Activated T-helper 2 cell treated with anti-CD3 and anti-CD28 coated beads, Interferon-gamma antibody, Interleukin-2, Interleukin-4, amounts not matched to agents 10 μg/mL and 5 μg/mL and 100 μg/mL, durations not matched to agents 14 hours and 24 hours and 36 hours (primary cell): ENCODE measurements around the gene F7. TPM values are rescaled to one million over a fixed set of nuclear protein-coding genes. Genes with fewer than 3 reads are reported as not detected.
"Not testable (repeated sequence)": the region's sequence is repeated elsewhere in the genome, so short reads cannot be mapped to it uniquely, and the experiment has no call there.

ENCODE experiments used
- DNase-seq: peaks from one replicate; pipeline ENCODE4 v3.0.0; 2021; ENCODE audit warnings: low spot score
- H3K27ac Mint-ChIP-seq: one replicate; pipeline ENCODE4 v1.8.0; 2021; ENCODE audit warnings: mixed read lengths
- H3K27me3 Mint-ChIP-seq: one replicate; pipeline ENCODE4 v1.8.0; 2021; ENCODE audit warnings: low read depth, mixed read lengths
- H3K36me3 Mint-ChIP-seq: one replicate; pipeline ENCODE4 v1.8.0; 2021; ENCODE audit warnings: low read depth, mixed read lengths
- H3K4me1 Mint-ChIP-seq: one replicate; pipeline ENCODE4 v1.8.0; 2021; ENCODE audit warnings: low read depth, mixed read lengths
- H3K4me3 Mint-ChIP-seq: one replicate; pipeline ENCODE4 v1.8.0; 2021; ENCODE audit warnings: low read depth, mild to moderate bottlenecking, moderate library complexity, mixed read lengths
- H3K9me3 Mint-ChIP-seq: one replicate; pipeline ENCODE4 v1.8.0; 2021; ENCODE audit warnings: mixed read lengths
- intact Hi-C: fragments of 100-400 bp; cut with micrococcal nuclease; formaldehyde crosslinking; loops from one replicate; pipeline ENCODE4 v1.15.1; 2023
- total RNA-seq: library from RNA; stranded (reverse); gene quantifications from 2 replicates; pipeline ENCODE4 v1.2.3, GENCODE V29; 2022

F7 gene
- total RNA-seq, 1 donor from 2014 or later: not detected

GRCh38 chr13:113106711-113107351 lies 1.2 kb downstream of the F7 start:
- no peak overlapping the region for H3K4me3 Mint-ChIP-seq
- H3K27me3 Mint-ChIP-seq: peaks cover 3% of the 10 kb centered on the region
- no peaks in the 10 kb centered on the region for H3K4me1 Mint-ChIP-seq
- peak overlapping the region; percentile 22 for H3K27ac Mint-ChIP-seq
- no peaks in the 10 kb centered on the region for H3K9me3 Mint-ChIP-seq
- no peak for DNase-seq
- intact Hi-C loops: no loop called here
- H3K36me3 Mint-ChIP-seq: peaks cover 3% of the 10 kb centered on the region

DNA sequence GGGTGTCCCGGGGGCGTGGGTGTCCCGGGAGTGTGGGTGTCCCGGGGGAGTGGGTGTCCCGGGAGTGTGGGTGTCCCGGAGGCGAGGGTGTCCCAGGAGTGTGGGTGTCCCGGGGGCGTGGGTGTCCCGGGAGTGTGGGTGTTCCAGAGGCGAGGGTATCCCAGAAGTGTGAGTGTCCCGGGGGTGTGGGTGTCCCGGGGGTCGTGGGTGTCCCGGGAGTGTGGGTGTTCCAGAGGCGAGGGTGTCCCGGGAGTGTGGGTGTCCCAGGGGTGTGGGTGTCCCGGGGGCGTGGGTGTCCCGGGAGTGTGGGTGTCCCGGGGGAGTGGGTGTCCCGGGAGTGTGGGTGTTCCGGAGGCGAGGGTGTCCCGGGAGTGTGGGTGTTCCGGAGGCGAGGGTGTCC lies 2.9 kb downstream of the F7 start:
- H3K27ac Mint-ChIP-seq, H3K9me3 Mint-ChIP-seq, H3K36me3 Mint-ChIP-seq, H3K4me1 Mint-ChIP-seq, H3K27me3 Mint-ChIP-seq, H3K4me3 Mint-ChIP-seq, DNase-seq, intact Hi-C loops: not testable (repeated sequence)

GRCh38 chr13:113109151-113110047 lies 3.8 kb downstream of the F7 start:
- H3K4me1 Mint-ChIP-seq: no peaks in the 10 kb centered on the region
- H3K36me3 Mint-ChIP-seq: peaks cover 3% of the 10 kb centered on the region
- H3K4me3 Mint-ChIP-seq: no peak overlapping the region
- no peak for DNase-seq
- H3K9me3 Mint-ChIP-seq: no peaks in the 10 kb centered on the region
- intact Hi-C loops: no loop called here
- H3K27ac Mint-ChIP-seq: no peak overlapping the region
- peaks cover 5% of the 10 kb centered on the region for H3K27me3 Mint-ChIP-seq

- no peak for DNase-seq
- Mint-ChIP-seq H3K27ac (no peak overlapping the region), H3K9me3 (no peaks in the 10 kb centered on the region), H3K4me3 (no peak overlapping the region), H3K27me3 (peaks cover 5% of the 10 kb centered on the region), H3K4me1 (no peaks in the 10 kb centered on the region), H3K36me3 (peaks cover 3% of the 10 kb centered on the region)
- intact Hi-C loops: no loop called here
Measured at GRCh38 chr13:113110048-113110851, 4.7 kb downstream of the F7 start.

DNA sequence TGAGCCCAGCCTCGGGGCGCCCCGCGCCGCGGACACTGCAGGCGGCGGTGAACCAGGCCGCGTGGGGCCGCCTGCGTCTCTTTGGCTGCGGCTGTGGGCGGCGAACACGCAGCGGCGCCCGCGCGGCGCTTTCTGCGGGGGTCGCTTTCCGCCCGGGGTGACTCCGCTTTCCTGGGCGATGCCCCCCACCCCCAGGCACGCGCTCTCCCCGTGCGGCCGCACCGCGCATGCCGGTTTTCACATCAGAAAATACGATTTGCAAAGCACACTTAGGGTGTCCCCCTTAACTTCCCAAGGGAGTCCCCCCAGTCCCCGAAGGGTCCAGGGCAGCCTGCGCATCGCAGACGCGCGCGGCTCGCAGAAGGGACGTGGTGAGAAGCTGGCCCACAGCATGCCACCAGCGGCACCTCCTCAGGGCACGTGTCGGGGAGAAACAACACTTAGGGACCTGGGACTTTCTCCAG lies 5.3 kb downstream of the F7 start:
- Mint-ChIP-seq H3K9me3 (no peaks in the 10 kb centered on the region), H3K27me3 (peaks cover 5% of the 10 kb centered on the region), H3K4me1 (no peaks in the 10 kb centered on the region), H3K4me3 (no peak overlapping the region), H3K36me3 (peaks cover 3% of the 10 kb centered on the region), H3K27ac (no peak overlapping the region)
- DNase-seq: no peak
- intact Hi-C loops: no loop called here

DNA sequence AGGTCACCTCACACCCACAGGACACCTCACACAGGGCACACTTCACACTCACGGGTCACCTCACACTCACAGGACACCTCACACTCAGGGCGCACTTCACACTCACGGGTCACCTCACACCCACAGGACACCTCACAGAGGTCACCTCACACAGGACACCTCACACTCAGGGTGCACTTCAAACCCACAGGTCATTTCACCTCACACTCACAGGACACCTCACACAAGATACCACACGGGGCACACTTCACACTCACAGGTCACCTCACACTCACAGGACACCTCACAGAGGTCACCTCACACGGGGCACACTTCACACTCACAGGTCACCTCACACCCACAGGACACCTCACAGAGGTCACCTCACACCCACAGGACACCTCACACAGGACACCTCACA lies 6.2 kb downstream of the F7 start:
- DNase-seq, H3K27me3 Mint-ChIP-seq, H3K9me3 Mint-ChIP-seq, H3K36me3 Mint-ChIP-seq, H3K4me1 Mint-ChIP-seq, H3K4me3 Mint-ChIP-seq, H3K27ac Mint-ChIP-seq, intact Hi-C loops: not testable (repeated sequence)

- H3K9me3 Mint-ChIP-seq, H3K27me3 Mint-ChIP-seq, intact Hi-C loops, H3K36me3 Mint-ChIP-seq, H3K27ac Mint-ChIP-seq, H3K4me1 Mint-ChIP-seq, DNase-seq, H3K4me3 Mint-ChIP-seq: not testable (repeated sequence)
Measured at GRCh38 chr13:113112475-113112874, 6.9 kb downstream of the F7 start.

GRCh38 chr13:113112893-113113845 lies 7.6 kb downstream of the F7 start:
- H3K36me3 Mint-ChIP-seq: peaks cover 3% of the 10 kb centered on the region
- peaks cover 5% of the 10 kb centered on the region for H3K27me3 Mint-ChIP-seq
- no peak overlapping the region for H3K4me3 Mint-ChIP-seq
- no peak for DNase-seq
- intact Hi-C loops: no loop called here
- H3K27ac Mint-ChIP-seq: no peak overlapping the region
- no peaks in the 10 kb centered on the region for H3K4me1 Mint-ChIP-seq
- no peaks in the 10 kb centered on the region for H3K9me3 Mint-ChIP-seq

DNA sequence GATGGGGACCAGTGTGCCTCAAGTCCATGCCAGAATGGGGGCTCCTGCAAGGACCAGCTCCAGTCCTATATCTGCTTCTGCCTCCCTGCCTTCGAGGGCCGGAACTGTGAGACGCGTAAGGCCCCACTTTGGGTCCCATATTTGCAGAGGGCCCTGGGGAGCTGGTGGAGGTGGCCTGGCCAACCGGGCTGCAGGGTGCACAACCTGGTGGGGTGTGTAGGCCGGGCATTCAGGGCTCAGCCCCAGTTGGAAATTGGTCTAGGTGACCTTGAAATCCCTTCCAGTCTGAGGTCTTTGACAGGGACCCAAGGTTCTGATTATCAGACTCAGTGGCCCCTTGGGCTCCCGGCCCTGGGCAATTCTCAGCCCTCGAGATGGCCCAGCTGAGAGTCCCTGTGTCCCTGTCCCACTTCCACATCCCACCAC lies 8.3 kb downstream of the F7 start:
- H3K4me3 Mint-ChIP-seq: no peak overlapping the region

DNA sequence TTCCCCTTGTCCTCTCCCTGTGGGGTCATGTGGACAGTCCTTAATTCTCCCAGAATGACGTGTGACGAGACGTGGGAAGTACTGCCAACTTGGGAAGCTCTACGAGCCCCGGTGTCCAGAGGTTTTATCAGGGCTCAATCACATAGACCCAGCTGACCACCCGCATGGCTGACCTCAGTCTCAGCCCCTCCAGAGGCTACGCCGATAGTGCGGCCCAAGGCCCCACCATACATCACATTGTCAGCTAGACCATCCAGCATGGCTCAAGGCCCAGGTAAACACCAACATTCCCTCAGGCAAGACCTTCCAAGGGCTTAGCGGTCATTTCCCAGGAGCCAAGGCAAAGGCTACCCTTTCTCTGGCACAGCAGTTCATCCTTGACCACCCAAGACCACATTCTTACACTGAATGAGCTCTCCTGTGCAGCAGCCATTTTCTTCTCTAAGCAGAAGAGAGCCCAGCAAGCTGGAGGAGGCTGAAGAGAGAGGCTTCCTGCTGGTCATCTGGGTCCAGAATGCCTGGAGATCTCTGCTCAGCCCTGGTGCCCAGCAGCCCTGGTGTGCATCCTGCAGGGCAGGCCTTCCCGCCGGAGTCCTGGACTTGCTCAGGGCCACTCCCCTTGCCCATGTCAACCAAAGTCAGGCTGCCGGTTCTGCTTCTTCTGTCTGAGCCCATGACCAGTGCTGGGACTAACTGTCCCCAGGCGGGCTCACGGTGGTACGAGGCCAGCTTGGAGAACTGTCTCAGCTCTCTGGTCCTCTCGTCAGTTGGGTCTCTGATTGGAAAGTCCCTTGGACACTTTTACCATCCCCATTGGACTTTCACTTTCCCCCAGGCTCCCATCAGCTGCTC lies 9.1 kb downstream of the F7 start:
- no peak for DNase-seq
- Mint-ChIP-seq H3K4me1 (no peaks in the 10 kb centered on the region), H3K9me3 (no peaks in the 10 kb centered on the region)

More for the DNA sequence above, 8.3 kb downstream of the F7 start:
- Mint-ChIP-seq H3K27ac (no peak overlapping the region), H3K9me3 (no peaks in the 10 kb centered on the region), H3K4me1 (no peaks in the 10 kb centered on the region), H3K27me3 (peaks cover 5% of the 10 kb centered on the region), H3K36me3 (peaks cover 3% of the 10 kb centered on the region)
- DNase-seq: no peak
- intact Hi-C loops: no loop called here

DNA sequence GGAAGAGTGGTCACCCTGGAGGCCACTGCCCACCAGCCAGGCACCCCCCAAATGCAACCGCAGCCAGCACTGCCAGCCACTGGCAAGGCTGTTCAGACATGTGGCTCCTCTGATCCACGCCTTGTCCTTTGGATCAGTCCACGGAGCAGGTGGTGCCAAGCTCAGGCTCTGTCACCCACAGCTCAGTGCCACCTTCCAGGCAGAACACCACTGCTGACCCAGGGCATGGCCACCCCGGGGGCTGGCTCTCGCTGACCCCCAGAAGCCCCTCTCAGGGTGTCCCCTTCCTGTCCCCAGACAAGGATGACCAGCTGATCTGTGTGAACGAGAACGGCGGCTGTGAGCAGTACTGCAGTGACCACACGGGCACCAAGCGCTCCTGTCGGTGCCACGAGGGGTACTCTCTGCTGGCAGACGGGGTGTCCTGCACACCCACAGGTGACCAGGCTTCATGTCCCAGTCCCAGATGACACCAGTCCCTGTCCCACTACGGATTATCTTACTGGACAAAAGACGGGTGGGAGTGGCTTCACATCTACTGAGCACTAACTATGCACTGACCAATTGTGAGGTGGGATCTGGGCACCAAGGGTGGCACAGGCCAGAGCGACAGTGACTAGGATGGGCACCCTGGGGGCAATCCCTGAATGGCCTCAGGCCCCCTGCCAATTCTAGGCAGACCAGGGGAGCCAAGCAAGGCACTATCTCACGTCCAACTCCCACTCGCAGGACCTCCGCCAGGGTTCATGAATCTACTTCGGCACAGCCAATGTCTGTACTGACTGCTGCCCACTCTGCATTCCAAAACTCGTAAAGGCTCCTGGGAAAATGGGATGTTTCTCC lies 10.0 kb downstream of the F7 start:
- H3K27me3 Mint-ChIP-seq: peaks cover 1% of the 10 kb centered on the region
- intact Hi-C loops: no loop called here
- H3K4me3 Mint-ChIP-seq: no peak overlapping the region
- DNase-seq: no peak
- no peak overlapping the region for H3K27ac Mint-ChIP-seq
- no peaks in the 10 kb centered on the region for H3K4me1 Mint-ChIP-seq
- no peaks in the 10 kb centered on the region for H3K9me3 Mint-ChIP-seq
- H3K36me3 Mint-ChIP-seq: no peaks in the 10 kb centered on the region

More for the DNA sequence above, 9.1 kb downstream of the F7 start:
- Mint-ChIP-seq H3K36me3 (no peaks in the 10 kb centered on the region), H3K27me3 (peaks cover 1% of the 10 kb centered on the region), H3K27ac (no peak overlapping the region), H3K4me3 (no peak overlapping the region)
- intact Hi-C loops: no loop called here
